Activated T-helper 9 cell treated with anti-CD3 and anti-CD28 coated beads, Interleukin-2, amount 50 U/mL, for 16 hours (primary cell): Measurements from ENCODE around the gene DMTF1.
"Not testable (repeated sequence)": the region's sequence is repeated elsewhere in the genome, so short reads cannot be mapped to it uniquely, and the experiment has no call there.

ENCODE experiments used
- DNase-seq: peaks from one replicate; pipeline ENCODE4 v3.0.0-alpha.2; 2020; ENCODE audit warnings: low read depth

The DMTF1 gene

DNA sequence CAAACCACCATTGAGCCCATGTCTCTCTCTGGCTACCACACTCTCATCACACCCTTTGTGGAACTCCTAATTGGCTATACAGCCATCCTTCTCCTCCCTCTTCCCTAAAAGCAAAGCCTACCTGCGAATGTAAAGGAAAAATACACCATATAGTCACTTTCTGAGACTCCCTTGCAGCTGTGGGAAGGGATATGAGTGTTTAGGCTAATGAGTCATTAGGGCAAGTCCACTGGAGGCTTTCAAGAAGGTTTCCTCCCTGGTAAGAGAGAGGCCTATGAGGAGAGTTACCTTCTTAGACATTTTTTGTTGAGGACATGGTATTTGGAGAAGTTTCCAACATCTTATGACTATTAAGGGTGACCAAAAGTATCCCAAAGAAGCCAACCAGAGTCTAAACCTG is 71.4 kb downstream of the DMTF1 start:
- no peak for DNase-seq

DNA sequence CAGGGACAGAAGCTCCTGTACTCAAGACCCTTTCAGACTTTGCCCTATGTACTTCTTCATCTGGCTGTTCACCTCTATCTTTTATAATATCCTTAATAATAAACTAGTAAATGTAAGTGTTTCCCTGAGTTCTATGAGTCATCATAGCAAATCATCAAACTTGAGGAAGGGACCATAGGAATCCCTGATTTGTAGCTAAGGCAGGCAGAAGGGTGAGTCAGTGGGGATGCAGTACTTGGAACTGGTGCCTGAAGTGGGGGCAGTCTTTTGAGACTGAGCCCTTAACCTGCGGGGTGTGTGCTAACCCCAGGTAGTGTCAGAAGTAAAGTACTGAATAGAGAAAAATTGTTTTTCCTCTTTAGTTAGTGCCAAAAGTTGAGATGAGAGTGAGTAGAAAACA is 73.4 kb downstream of the DMTF1 start:
- DNase-seq, result no peak

DNA sequence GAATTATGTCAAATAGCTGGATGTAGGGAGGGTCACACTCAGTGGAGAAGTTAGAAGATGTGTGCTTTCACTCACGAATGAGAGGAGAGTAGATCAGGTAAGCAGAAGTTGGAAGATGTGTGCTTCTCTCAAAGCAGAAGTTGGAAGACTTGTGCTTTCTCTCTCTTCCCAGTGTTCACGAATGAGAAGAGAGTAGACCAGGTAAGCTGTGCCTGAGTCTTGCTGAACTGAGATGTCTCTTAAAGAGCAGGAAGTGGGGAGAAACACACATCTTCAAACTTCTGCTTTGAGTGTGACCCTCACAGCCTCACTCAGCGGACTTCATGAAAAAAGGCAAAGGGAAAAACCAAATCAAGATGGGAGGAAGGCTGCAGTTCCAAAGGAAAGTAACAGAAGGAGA is 74.2 kb downstream of the DMTF1 start:
- DNase-seq, result no peak

DNA sequence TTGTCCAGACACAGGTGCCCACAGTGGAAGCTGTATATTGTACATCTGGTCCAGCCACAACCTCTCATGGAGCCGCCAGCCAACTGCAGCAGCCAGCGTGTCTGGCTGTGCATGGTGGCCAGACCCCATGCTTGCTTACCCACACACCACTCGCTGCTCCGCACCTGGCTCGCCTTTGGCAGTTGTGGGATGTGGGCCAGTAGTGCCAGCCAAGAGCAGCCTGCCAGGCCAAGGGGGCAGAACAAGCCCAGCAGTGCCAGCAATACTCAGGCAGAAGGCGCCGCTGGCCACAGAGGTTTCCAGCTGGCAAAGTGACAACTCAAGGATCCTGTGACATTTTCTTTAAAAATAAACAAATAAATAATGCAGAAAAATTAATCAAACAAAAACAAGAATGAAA is 79.0 kb downstream of the DMTF1 start:
- no peak for DNase-seq

DNA sequence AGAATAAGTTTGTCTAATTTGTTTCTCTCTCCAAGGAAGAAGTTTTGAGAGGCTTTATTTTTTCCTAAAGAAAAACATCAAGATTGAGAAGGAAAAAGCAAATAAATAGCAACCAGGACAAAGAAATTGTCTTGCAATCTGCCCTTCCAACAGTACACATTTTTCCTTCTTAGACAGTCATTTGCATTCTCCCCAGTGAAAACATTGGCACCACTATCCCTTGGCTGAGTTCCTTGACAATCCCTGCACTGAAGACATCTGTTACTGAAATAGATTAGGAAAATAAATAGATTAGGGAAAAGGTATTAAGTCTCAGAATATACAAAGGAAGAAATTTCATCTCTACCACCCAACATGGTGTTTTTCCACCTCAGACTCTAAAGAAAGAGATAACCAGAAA is 79.5 kb downstream of the DMTF1 start:
- DNase-seq, result no peak

DNA sequence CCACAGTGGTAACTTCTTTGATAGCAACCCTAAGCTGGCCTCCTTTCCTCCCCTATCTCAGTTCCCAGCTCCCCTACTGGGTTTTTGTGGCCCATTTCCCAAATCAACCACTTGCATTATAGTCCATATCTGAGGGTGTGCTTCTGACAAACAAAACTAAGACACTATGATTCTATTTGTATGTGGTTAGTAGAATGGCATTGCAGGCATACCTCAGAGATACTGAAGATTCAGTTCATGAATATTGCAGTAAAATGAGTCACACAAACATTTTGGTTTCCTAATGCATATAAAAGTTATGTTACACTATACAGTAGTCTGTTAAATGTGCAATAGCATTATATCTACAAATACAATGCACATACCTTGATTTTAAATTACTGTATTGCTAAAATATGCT is 82.7 kb downstream of the DMTF1 start:
- DNase-seq, result no peak

DNA sequence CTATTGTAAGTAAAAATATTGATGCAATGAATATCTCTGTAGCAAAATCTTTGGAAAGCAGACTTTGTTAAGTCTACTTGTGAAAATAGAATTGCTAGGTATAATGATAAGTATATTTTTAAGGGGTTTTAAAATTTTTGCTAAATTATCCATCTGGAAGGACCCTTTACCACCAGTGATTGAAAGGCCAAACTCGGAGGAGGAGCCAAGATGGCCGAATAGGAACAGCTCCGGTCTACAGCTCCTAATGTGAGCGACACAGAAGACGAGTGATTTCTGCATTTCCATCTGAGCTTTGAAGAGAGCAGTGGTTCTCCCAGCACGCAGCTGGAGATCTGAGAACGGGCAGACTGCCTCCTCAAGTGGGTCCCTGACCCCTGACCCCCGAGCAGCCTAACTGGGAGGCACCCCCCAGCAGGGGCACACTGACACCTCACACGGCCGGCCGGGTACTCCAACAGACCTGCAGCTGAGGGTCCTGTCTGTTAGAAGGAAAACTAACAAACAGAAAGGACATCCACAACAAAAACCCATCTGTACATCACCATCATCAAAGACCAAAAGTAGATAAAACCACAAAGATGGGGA is 86.3 kb downstream of the DMTF1 start:
- DNase-seq, result not testable (repeated sequence)

DNA sequence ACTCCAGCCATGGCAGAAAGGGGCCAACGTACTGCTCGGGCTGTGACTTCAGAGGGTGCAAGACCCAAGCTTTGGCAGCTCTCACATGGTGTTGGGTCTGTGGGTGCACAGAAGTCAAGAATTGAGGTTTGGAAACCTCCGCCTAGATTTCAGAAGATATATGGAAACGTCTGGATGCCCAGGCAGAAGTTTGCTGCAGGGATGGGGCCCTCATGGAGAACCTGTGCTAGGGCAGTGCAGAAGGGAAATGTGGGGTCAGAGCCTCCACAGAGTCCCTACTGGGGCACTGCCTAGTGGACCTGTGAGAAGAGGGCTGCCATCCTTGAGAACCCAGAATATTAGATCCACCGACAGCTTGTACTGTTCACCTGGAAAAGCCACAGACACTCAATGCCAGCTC is 93.4 kb downstream of the DMTF1 start:
- DNase-seq, result not testable (repeated sequence)
